ENCODE data around the gene TNS3. TPM values are rescaled to one million over a fixed set of nuclear protein-coding genes. Genes with fewer than 3 reads are reported as not detected.

TNS3 gene
- 9.2 TPM for total RNA-seq

DNA sequence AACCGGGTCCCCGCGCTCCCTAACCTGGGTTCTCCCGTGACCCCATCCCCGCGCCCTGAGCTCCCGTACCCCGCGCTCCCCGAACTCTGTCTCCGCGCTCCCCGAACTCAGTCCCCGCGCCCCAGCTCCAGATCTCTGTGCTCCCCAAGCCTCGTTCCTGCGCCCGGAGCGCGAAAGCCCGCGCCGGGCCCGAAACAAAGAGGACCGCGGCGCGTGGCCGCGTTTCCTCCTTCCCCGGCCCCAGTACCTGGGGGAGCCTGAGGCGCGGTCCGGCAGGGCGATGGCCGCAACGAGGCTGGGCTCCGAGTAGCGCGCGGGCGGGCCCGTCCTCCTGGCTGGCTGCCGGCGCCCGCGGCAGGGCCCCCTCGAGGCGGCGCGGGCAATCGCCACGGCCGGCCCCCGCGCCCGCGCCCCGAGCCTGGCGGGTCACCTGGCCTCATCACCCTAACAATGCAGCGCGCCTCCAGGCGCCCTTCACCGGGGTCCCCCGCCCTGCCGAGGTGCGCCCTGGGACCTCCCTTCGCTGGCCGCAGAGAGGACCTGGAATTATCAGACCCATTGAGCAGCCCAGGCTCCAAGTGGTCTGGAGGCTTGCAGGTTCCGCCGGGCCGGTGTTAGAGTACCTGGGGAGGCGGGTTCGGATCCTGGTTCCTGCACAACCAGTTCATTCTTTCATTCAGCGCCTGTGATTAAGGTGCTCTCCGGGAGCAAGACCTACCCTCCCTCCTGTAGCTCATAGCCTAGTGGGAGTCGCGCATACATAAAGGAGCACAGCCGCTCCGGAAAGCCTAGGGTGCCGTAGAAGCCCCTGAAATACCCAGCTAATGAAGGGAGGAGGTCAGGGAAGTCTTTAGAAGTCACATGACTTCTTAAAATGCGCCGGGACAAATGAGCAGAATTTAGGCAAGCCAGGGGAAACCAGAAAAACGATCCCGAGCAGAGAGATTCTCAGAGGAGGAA is at the start of gene TNS3:
Gene TNS3 (minus strand): TSS at position 308 of the 960 bp plus-strand sequence. CDS start 142,475 bp downstream, outside the sequence.
- Histone ChIP-seq H3K4me3 (ENCODE audit: low read length) (peak within 1 kb of the TSS; percentile 48), H3K9me3 (ENCODE audit: low read depth, low read length) (no peaks in the 10 kb centered on the region), H3K4me1 (ENCODE audit: insufficient read depth, low read length) (peaks cover 76% of the 10 kb centered on the region), H3K27me3 (ENCODE audit: insufficient read depth, low read length) (peaks cover 7% of the 10 kb centered on the region)

GRCh38 chr7:47631711-47632110 is 49.8 kb upstream of the TNS3 start:
- H3K4me1 ChIP-seq (ENCODE audit: insufficient read depth, low read length), result peaks cover 29% of the 10 kb centered on the region

GRCh38 chr7:47627580-47628283 is 45.8 kb upstream of the TNS3 start:
- Histone ChIP-seq H3K9me3 (ENCODE audit: low read depth, low read length) (no peaks in the 10 kb centered on the region), H3K4me3 (ENCODE audit: low read length) (no peak overlapping the region), H3K27me3 (ENCODE audit: insufficient read depth, low read length) (no peaks in the 10 kb centered on the region), H3K4me1 (ENCODE audit: insufficient read depth, low read length) (peaks cover 26% of the 10 kb centered on the region)

More at GRCh38 chr7:47631711-47632110, 49.8 kb upstream of the TNS3 start:
- H3K27me3 ChIP-seq (ENCODE audit: insufficient read depth, low read length), result no peaks in the 10 kb centered on the region
- H3K9me3 ChIP-seq (ENCODE audit: low read depth, low read length), result no peaks in the 10 kb centered on the region
- H3K4me3 ChIP-seq (ENCODE audit: low read length), result no peak overlapping the region

GRCh38 chr7:47625861-47626715 is 44.2 kb upstream of the TNS3 start:
- Histone ChIP-seq H3K4me3 (ENCODE audit: low read length) (no peak overlapping the region), H3K27me3 (ENCODE audit: insufficient read depth, low read length) (no peaks in the 10 kb centered on the region), H3K9me3 (ENCODE audit: low read depth, low read length) (no peaks in the 10 kb centered on the region), H3K4me1 (ENCODE audit: insufficient read depth, low read length) (peaks cover 13% of the 10 kb centered on the region)

DNA sequence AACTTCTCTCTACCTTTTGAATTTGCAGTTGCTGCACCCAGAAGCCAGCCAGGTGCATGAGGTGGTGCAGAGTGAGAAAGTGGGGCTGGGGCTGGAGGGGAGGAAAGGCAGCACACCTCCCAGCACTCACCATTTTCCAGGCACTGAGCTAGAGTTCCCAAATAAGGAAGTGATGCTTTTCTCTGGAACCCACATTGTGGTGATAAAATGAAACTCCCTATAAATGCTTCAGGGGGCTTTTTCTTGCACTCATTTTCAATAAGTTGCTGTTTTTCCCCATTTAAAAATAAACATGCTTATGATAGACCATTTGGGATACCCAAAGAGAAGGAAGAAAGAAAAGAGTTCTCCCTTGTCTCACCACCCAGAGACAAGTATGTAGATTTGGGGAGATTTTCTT is 42.8 kb upstream of the TNS3 start:
- no peak overlapping the region for H3K4me3 ChIP-seq (ENCODE audit: low read length)
- no peaks in the 10 kb centered on the region for H3K9me3 ChIP-seq (ENCODE audit: low read depth, low read length)
- H3K27me3 ChIP-seq (ENCODE audit: insufficient read depth, low read length), result no peaks in the 10 kb centered on the region
- peaks cover 13% of the 10 kb centered on the region for H3K4me1 ChIP-seq (ENCODE audit: insufficient read depth, low read length)

- no peaks in the 10 kb centered on the region for H3K9me3 ChIP-seq (ENCODE audit: low read depth, low read length)
- peaks cover 12% of the 10 kb centered on the region for H3K4me1 ChIP-seq (ENCODE audit: insufficient read depth, low read length)
- H3K4me3 ChIP-seq (ENCODE audit: low read length), result no peak overlapping the region
- no peaks in the 10 kb centered on the region for H3K27me3 ChIP-seq (ENCODE audit: insufficient read depth, low read length)
Observed at GRCh38 chr7:47622946-47623640, 41.2 kb upstream of the TNS3 start.

DNA sequence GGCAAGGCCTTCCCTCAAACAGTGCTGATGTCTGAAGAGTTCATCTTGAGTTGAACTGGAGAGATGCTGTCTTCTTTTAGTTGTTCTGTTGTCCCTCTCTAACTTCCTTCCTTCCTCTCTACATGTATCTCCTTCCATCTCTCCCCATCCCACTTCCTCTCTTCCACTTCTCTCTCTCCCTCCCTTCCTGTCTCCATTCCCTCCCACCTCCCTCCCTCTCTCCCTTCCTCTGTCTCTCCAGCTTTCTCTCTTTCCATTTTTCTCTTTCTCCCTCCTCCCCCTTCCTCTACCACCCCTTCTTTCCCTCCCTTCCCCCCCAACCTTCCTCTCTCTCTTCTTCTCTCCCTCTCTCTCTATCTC is 40.7 kb upstream of the TNS3 start:
- H3K9me3 ChIP-seq (ENCODE audit: low read depth, low read length), result no peaks in the 10 kb centered on the region
- no peak overlapping the region for H3K4me3 ChIP-seq (ENCODE audit: low read length)
- no peaks in the 10 kb centered on the region for H3K27me3 ChIP-seq (ENCODE audit: insufficient read depth, low read length)
- H3K4me1 ChIP-seq (ENCODE audit: insufficient read depth, low read length), result peaks cover 7% of the 10 kb centered on the region

- Histone ChIP-seq H3K4me1 (ENCODE audit: insufficient read depth, low read length) (peaks cover 2% of the 10 kb centered on the region), H3K4me3 (ENCODE audit: low read length) (no peak overlapping the region), H3K27me3 (ENCODE audit: insufficient read depth, low read length) (no peaks in the 10 kb centered on the region), H3K9me3 (ENCODE audit: low read depth, low read length) (no peaks in the 10 kb centered on the region)
Observed at GRCh38 chr7:47621979-47622561, 40.2 kb upstream of the TNS3 start.

GRCh38 chr7:47621347-47621746 is 39.4 kb upstream of the TNS3 start:
- Histone ChIP-seq H3K4me1 (ENCODE audit: insufficient read depth, low read length) (no peaks in the 10 kb centered on the region), H3K4me3 (ENCODE audit: low read length) (no peak overlapping the region), H3K9me3 (ENCODE audit: low read depth, low read length) (no peaks in the 10 kb centered on the region), H3K27me3 (ENCODE audit: insufficient read depth, low read length) (no peaks in the 10 kb centered on the region)

- H3K9me3 ChIP-seq (ENCODE audit: low read depth, low read length), result no peaks in the 10 kb centered on the region
- no peaks in the 10 kb centered on the region for H3K4me1 ChIP-seq (ENCODE audit: insufficient read depth, low read length)
- no peak overlapping the region for H3K4me3 ChIP-seq (ENCODE audit: low read length)
- H3K27me3 ChIP-seq (ENCODE audit: insufficient read depth, low read length), result no peaks in the 10 kb centered on the region
Observed at GRCh38 chr7:47619806-47620205, 37.9 kb upstream of the TNS3 start.

GRCh38 chr7:47617131-47617530 is 35.2 kb upstream of the TNS3 start:
- Histone ChIP-seq H3K4me1 (ENCODE audit: insufficient read depth, low read length) (no peaks in the 10 kb centered on the region), H3K9me3 (ENCODE audit: low read depth, low read length) (no peaks in the 10 kb centered on the region), H3K4me3 (ENCODE audit: low read length) (no peak overlapping the region), H3K27me3 (ENCODE audit: insufficient read depth, low read length) (no peaks in the 10 kb centered on the region)

- Histone ChIP-seq H3K9me3 (ENCODE audit: low read depth, low read length) (no peaks in the 10 kb centered on the region), H3K27me3 (ENCODE audit: insufficient read depth, low read length) (no peaks in the 10 kb centered on the region), H3K4me3 (ENCODE audit: low read length) (no peak overlapping the region), H3K4me1 (ENCODE audit: insufficient read depth, low read length) (no peaks in the 10 kb centered on the region)
Observed at GRCh38 chr7:47614450-47614849, 32.5 kb upstream of the TNS3 start.

- H3K27me3 ChIP-seq (ENCODE audit: insufficient read depth, low read length), result no peaks in the 10 kb centered on the region
- H3K9me3 ChIP-seq (ENCODE audit: low read depth, low read length), result no peaks in the 10 kb centered on the region
- no peaks in the 10 kb centered on the region for H3K4me1 ChIP-seq (ENCODE audit: insufficient read depth, low read length)
- H3K4me3 ChIP-seq (ENCODE audit: low read length), result no peak overlapping the region
Observed at GRCh38 chr7:47611045-47611511, 29.2 kb upstream of the TNS3 start.

DNA sequence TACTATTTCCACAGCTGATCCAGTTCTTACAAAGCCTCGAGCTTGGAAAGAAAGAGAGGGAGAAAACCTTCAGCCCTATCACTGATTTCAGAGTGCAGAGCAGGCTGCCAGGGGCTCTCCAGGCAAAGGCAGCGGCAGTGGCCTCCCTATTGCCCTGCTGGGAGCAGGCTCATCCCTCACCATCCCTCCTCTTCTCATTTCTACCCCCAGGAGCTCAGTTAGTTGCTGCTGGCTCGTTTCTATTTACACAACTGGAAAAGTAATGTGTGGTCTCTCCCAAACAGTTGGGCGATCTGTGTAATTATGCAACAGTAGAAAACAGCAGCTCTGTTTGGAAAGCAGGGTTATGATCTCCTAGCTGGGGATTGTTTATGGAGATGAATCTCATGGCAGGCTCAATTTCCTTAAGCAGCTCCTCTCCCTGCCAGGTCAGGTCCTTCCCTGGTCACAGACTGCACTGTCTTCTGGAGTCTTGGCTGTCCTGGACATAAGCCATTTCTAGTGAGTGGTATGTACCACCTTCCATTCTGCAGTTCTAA is 28.7 kb upstream of the TNS3 start:
- Histone ChIP-seq H3K27me3 (ENCODE audit: insufficient read depth, low read length) (no peaks in the 10 kb centered on the region), H3K4me1 (ENCODE audit: insufficient read depth, low read length) (no peaks in the 10 kb centered on the region), H3K4me3 (ENCODE audit: low read length) (no peak overlapping the region), H3K9me3 (ENCODE audit: low read depth, low read length) (no peaks in the 10 kb centered on the region)
